ENCODE measurements around the gene CFAP57. TPM values are rescaled to one million over a fixed set of nuclear protein-coding genes. Genes with fewer than 3 reads are reported as not detected.

The CFAP57 gene
- total RNA-seq, 2 donors from 2014 or later = 0.12 TPM; not detected in 1

DNA sequence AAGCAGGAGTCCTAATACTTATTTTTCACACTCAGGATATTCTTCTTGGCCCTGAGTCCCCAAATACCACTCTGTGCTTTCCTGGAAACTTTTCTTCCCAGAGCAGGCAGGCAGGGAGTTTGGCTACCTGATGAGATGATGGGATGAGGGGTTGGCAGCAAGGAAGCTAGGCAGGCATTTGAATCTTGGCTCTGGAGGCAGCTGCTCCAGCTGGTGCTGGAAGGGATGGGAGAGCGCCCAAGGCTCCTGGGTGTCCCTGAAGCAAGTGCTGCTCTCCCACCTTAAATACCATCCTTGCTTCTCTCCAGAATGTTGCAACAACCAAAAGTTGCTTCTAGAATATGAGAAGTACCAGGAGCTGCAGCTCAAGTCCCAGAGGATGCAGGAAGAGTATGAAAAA is 49.7 kb downstream of the CFAP57 start:
- TF ChIP-seq, protein P1, sequence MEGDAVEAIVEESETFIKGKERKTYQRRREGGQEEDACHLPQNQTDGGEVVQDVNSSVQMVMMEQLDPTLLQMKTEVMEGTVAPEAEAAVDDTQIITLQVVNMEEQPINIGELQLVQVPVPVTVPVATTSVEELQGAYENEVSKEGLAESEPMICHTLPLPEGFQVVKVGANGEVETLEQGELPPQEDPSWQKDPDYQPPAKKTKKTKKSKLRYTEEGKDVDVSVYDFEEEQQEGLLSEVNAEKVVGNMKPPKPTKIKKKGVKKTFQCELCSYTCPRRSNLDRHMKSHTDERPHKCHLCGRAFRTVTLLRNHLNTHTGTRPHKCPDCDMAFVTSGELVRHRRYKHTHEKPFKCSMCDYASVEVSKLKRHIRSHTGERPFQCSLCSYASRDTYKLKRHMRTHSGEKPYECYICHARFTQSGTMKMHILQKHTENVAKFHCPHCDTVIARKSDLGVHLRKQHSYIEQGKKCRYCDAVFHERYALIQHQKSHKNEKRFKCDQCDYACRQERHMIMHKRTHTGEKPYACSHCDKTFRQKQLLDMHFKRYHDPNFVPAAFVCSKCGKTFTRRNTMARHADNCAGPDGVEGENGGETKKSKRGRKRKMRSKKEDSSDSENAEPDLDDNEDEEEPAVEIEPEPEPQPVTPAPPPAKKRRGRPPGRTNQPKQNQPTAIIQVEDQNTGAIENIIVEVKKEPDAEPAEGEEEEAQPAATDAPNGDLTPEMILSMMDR (IDR thresholded peaks at IDR 0.05) = no peak
- no peaks in the 10 kb centered on the region for H3K36me3 ChIP-seq
- H3K9me3 ChIP-seq = no peaks in the 10 kb centered on the region

DNA sequence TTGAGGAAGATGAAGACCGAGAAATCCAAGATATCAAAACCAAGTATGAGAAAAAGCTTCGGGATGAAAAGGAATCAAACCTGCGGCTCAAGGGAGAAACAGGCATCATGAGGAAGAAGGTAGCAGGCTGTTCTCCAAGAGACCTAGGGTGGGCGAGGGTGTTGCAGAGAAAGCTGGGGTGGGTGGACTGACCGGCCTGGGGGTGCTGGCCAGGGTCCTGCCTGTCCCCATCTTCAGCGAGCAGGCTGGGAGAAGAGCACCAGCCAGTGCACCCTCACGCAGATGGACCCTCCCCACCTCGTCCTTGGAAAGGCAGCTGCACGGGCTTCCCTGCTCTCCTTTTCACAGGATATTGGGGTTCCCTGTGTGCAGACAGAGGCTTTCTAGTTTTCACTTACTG is 50.7 kb downstream of the CFAP57 start:
- no peaks in the 10 kb centered on the region for H3K27me3 ChIP-seq
- H3K9me3 ChIP-seq = no peaks in the 10 kb centered on the region
- H3K4me3 ChIP-seq = no peak overlapping the region
- peak; percentile 30 for DNase-seq (ENCODE audit: low spot score)
- TF ChIP-seq, protein P1 (IDR thresholded peaks at IDR 0.05) = no peak
- no peaks in the 10 kb centered on the region for H3K4me1 ChIP-seq
- no peaks in the 10 kb centered on the region for H3K36me3 ChIP-seq
- H3K27ac ChIP-seq = no peak overlapping the region

More for the DNA sequence above, 49.7 kb downstream of the CFAP57 start:
- H3K4me1 ChIP-seq = no peaks in the 10 kb centered on the region
- no peaks in the 10 kb centered on the region for H3K27me3 ChIP-seq
- DNase-seq (ENCODE audit: low spot score) = no peak
- no peak overlapping the region for H3K4me3 ChIP-seq
- no peak overlapping the region for H3K27ac ChIP-seq

DNA sequence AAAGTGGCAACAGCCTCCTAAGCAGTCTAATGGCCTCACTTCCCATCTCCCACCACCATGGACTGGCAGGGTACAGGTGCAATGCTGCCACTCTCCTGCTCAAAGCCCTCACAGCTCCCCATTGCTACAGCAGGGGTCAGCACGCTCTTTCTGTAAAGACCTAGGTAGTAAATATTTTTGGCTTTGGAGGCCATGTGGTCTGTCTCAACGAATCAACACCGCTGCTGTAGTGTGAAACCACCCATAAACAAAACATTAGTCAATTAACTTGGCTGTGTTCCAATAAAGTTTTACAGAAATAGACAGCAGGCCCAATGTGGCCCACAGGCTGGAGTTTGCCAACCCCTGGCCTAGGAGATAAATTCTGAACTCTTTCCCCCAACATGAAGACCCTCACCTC is 53.0 kb downstream of the CFAP57 start:
- Histone ChIP-seq H3K4me1 (no peaks in the 10 kb centered on the region), H3K4me3 (no peak overlapping the region), H3K36me3 (no peaks in the 10 kb centered on the region), H3K27me3 (no peaks in the 10 kb centered on the region), H3K9me3 (no peaks in the 10 kb centered on the region), H3K27ac (no peak overlapping the region)
- TF ChIP-seq, protein P1 (IDR thresholded peaks at IDR 0.05) = no peak
- peak; percentile 44 for DNase-seq (ENCODE audit: low spot score)

DNA sequence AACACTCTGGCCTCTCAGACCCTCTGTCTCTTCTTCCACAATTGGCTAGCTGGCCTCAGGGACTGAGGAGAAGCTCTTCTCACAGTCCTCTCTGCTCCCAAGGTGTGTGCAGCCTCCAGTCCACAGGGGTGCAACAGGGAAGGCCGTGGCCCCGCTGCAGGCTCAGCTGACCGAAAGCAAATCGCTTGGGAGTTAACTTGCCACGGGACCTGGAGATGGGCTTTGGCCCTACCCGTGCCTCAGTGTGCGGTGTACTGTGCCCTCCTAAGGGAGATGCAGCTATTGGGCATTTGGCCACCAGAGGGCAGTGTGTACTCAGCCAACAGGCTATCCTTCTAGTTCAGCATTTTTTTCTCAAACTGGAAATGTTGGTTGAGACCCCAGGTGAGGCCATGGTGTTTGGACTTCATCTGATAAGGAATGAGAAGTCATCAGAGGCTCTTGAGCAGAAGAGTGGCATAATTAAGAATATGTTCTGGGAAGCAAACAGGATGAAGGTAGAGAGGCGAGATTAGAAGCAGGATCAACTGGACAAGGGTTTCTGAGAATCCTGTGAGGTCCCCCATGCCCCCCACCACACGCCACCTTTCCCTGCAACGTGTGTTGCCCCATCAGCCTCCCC is 55.1 kb downstream of the CFAP57 start:
- Histone ChIP-seq H3K27ac (no peak overlapping the region), H3K36me3 (no peaks in the 10 kb centered on the region), H3K27me3 (no peaks in the 10 kb centered on the region), H3K9me3 (no peaks in the 10 kb centered on the region), H3K4me1 (peaks cover 0 to 1% of the 10 kb centered on the region in 2 donors), H3K4me3 (no peak overlapping the region)
- DNase-seq (ENCODE audit: low spot score) = peak; percentile 87
- TF ChIP-seq, protein P1 (IDR thresholded peaks at IDR 0.05) = peak; percentile 94 to 97

DNA sequence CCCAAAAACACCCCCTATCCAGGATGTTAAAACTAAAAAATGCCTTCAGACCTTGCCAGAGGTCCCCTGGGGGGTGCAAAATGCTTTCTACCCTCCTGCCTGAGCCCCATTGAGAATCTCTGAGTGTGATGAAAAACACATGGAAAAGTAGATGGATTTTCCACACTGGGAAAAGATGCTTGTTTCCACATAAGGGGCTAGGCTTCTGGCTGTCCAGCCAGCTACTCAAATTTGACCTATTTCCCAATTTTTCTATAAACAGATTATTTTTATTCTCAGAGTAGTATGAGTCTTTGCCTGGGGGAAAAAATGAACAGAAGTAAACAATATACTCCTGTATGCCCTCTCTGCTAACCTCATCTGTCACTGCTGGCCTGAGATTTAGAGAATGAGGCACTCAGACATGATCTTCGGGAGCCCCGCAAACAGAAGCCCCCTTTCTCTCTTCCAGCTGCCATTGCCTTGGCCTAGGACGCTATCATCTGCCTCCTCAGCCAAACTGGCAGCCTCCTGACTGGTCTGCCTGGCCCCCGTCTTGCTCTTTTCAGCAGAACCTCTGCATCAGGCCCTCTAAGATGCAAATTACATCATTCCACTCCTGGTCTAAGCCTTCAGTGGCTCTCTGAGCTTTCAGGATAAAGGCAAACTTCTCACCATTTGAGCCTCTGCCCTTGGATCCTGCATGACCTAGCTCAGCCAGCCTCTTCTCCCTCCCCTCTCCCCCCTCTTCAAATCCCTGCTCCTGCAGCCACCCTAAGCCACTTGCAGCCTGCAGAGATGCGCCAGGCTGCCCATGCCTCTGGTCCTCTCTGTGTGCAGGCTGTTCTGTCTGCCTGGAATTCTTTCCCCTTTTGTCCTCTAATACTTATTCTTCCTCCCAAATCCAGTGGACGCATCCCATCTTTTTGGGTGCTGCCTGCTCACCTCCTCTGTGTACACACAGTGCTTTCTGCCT is 58.0 kb downstream of the CFAP57 start:
- Histone ChIP-seq H3K4me3 (no peak overlapping the region), H3K9me3 (no peaks in the 10 kb centered on the region), H3K27ac (no peak overlapping the region), H3K4me1 (peaks cover 0 to 25% of the 10 kb centered on the region in 2 donors), H3K36me3 (no peaks in the 10 kb centered on the region), H3K27me3 (no peaks in the 10 kb centered on the region)
- peak; percentile 59 for DNase-seq (ENCODE audit: low spot score)
- TF ChIP-seq, protein P1 (IDR thresholded peaks at IDR 0.05) = no peak
